D721Med (cell line): ENCODE results near the gene SEC61G.

Experiments used
- DNase-seq: peaks from one replicate; pipeline ENCODE4 v3.0.0; 2011; ENCODE audit warnings: low spot score; ENCODE audit not compliant: insufficient read length
- FAIRE-seq: peaks from 2 replicates; lab custom pipeline; 2011; peaks lifted over from hg19 to GRCh38; lab: Jason Lieb, UNC
- CTCF ChIP-seq: IDR thresholded peaks from 2 replicates; pipeline ENCODE4 v1.5.1; 2012; ENCODE audit warnings: mild to moderate bottlenecking, control low read depth; ENCODE audit not compliant: insufficient read depth; ENCODE audit errors: missing control alignments

SEC61G gene

GRCh38 chr7:54758702-54759592, at the start of gene SEC61G:
Gene SEC61G, minus strand, starts transcription at chr7:54759211. Its CDS starts 1,623 bp downstream, at chr7:54757588.
- DNase-seq = peak; percentile 65
- FAIRE-seq = peak; percentile 29
- no peak for TF ChIP-seq CTCF

- no peak for FAIRE-seq
- no peak for DNase-seq
- no peak for TF ChIP-seq CTCF
Measured at GRCh38 chr7:54802841-54803240, 43.8 kb upstream of the SEC61G start.

GRCh38 chr7:54802114-54802513, 43.1 kb upstream of the SEC61G start:
- DNase-seq (no peak), FAIRE-seq (no peak)
- no peak for TF ChIP-seq CTCF

- no peak for TF ChIP-seq CTCF
- DNase-seq (no peak), FAIRE-seq (no peak)
Measured at GRCh38 chr7:54799792-54800191, 40.8 kb upstream of the SEC61G start.

- FAIRE-seq (no peak), DNase-seq (no peak)
- no peak for TF ChIP-seq CTCF
Measured at GRCh38 chr7:54798530-54798929, 39.5 kb upstream of the SEC61G start.

GRCh38 chr7:54796853-54797252, 37.8 kb upstream of the SEC61G start:
- FAIRE-seq (no peak), DNase-seq (no peak)
- no peak for TF ChIP-seq CTCF

GRCh38 chr7:54796150-54796549, 37.1 kb upstream of the SEC61G start:
- FAIRE-seq = no peak

More at GRCh38 chr7:54796150-54796549, 37.1 kb upstream of the SEC61G start:
- TF ChIP-seq CTCF = no peak
- no peak for DNase-seq
